ENCODE results near the gene CCL23.
"Not testable (repeated sequence)": the region's sequence is repeated elsewhere in the genome, so short reads cannot be mapped to it uniquely, and the experiment has no call there.

The CCL23 gene

GRCh38 chr17:36017799-36018198, at the start of gene CCL23:
CCL23 (minus strand) TSS chr17:36017972; CDS start chr17:36017897, 75 bp downstream.
- no peak for DNase-seq

- DNase-seq = no peak
These were observed 48.7 kb upstream of the CCL23 start for GRCh38 chr17:36066365-36066985.

- DNase-seq = no peak
These were observed 46.2 kb upstream of the CCL23 start, which contains the start of gene CCL18 for GRCh38 chr17:36063786-36064541. CCL18 (plus strand) TSS chr17:36064272; CDS start chr17:36064343, 71 bp downstream.

- DNase-seq = no peak
These were observed 43.0 kb upstream of the CCL23 start for GRCh38 chr17:36060816-36061215.

- no peak for DNase-seq
These were observed 41.6 kb upstream of the CCL23 start for GRCh38 chr17:36059406-36059805.

GRCh38 chr17:36057911-36058310, 40.1 kb upstream of the CCL23 start:
- no peak for DNase-seq

GRCh38 chr17:36055921-36056520, 38.2 kb upstream of the CCL23 start:
- no peak for DNase-seq

GRCh38 chr17:36055171-36055570, 37.4 kb upstream of the CCL23 start:
- no peak for DNase-seq

- no peak for DNase-seq
These were observed 31.9 kb upstream of the CCL23 start for GRCh38 chr17:36049643-36050042.

- no peak for DNase-seq
These were observed 30.3 kb upstream of the CCL23 start for GRCh38 chr17:36048066-36048465.

GRCh38 chr17:36036235-36036634, 18.5 kb upstream of the CCL23 start:
- no peak for DNase-seq

- no peak for DNase-seq
These were observed 16.4 kb upstream of the CCL23 start for GRCh38 chr17:36034127-36034526.

GRCh38 chr17:36030956-36031355, 13.2 kb upstream of the CCL23 start:
- no peak for DNase-seq

GRCh38 chr17:36027761-36028160, 10.0 kb upstream of the CCL23 start:
- DNase-seq = no peak

- no peak for DNase-seq
These were observed 6.5 kb upstream of the CCL23 start for GRCh38 chr17:36024106-36024869.

GRCh38 chr17:36019423-36019822, 1.7 kb upstream of the CCL23 start:
- no peak for DNase-seq

GRCh38 chr17:36016555-36016954, 1.2 kb downstream of the CCL23 start:
- DNase-seq = no peak

- DNase-seq = not testable (repeated sequence)
These were observed 1.9 kb downstream of the CCL23 start for GRCh38 chr17:36015895-36016294.

- no peak for DNase-seq
These were observed 2.8 kb downstream of the CCL23 start for GRCh38 chr17:36014946-36015345.

- no peak for DNase-seq
These were observed 6.6 kb downstream of the CCL23 start for GRCh38 chr17:36011201-36011600.

- DNase-seq = no peak
These were observed 8.6 kb downstream of the CCL23 start for GRCh38 chr17:36008998-36009665.

- DNase-seq = no peak
These were observed 13.1 kb downstream of the CCL23 start for GRCh38 chr17:36004594-36005108.
